Measurements from ENCODE around the gene CCNYL1. TPM values are rescaled to one million over a fixed set of nuclear protein-coding genes. Genes with fewer than 3 reads are reported as not detected.

CCNYL1 gene
- total RNA-seq, 2 donors from 2014 or later = 19.9 to 33.1 TPM

DNA sequence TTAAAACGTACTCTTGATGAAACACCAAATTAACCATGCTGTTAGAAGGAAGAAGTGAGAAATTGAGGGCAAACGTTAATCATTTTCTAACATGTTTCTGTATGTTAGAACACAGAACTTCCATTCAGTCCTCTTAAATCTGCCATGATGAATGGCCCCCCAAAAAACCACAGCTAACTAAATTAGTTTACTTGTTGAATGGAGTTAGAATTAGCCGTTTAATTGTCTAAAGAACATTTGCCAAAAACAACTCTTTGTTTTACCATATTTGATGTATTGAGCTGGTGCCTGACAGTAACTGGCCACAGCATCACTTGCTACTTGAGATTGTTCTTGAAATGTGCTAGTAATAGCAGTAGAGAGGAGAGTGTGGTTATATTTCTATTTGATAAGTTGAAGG is 12.7 kb downstream of the CCNYL1 start:
- Histone ChIP-seq H3K9ac (ENCODE audit: low read depth in 2 of 2, low read length in 2 of 2) (no peak overlapping the region), H3K36me3 (no peaks in the 10 kb centered on the region), H3K9me3 (no peaks in the 10 kb centered on the region), H3K27ac (no peak overlapping the region), H3K27me3 (no peaks in the 10 kb centered on the region), H3K4me3 (no peak overlapping the region), H3K4me1 (no peaks in the 10 kb centered on the region)
- intact Hi-C loops (cut with DNase I) = no loop called here
- no peak for TF ChIP-seq CTCF (IDR thresholded peaks at IDR 0.05)
- no peak for DNase-seq

DNA sequence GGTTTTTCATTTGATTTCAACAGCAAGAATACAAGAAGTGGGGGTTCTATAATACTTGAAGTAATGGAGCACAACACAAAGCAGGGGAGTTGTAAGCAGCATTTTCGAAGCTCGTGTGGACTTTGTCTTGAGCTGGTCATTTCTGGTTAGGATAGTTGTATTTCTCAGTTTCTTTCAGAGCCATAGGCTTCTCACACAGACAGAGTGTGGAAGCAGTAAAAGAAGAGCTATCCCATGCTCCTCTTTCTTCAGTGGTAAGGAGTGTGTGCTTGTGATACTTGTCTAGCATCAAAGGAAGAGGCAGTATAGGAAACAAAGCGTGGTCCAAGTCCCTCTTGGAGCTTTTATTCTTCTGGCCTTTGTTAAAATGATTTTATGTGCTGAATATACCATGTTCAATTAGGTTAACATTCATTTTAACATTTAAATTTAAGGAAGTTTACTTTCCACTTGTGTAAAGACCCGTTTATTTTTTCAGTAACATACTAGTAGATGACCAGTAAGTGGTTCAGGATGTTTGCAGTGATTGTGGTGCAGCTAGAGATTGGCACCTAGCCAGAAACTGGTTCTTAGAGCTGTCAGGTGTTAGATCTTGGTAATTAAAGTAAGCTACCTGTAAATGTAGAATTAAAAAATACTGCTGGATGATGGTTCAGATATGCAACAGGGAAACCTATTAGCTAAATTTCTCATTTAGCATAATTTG is 14.6 kb downstream of the CCNYL1 start:
- H3K4me3 ChIP-seq = no peak overlapping the region
- H3K27me3 ChIP-seq = no peaks in the 10 kb centered on the region
- DNase-seq = no peak
- intact Hi-C loops (cut with DNase I) = no loop called here
- H3K27ac ChIP-seq = no peak overlapping the region
- no peak overlapping the region for H3K9ac ChIP-seq (ENCODE audit: low read depth in 2 of 2, low read length in 2 of 2)
- H3K36me3 ChIP-seq = no peaks in the 10 kb centered on the region
- no peak for TF ChIP-seq CTCF (IDR thresholded peaks at IDR 0.05)
- no peaks in the 10 kb centered on the region for H3K4me1 ChIP-seq
- no peaks in the 10 kb centered on the region for H3K9me3 ChIP-seq

GRCh38 chr2:207727261-207727660 is 15.8 kb downstream of the CCNYL1 start:
- DNase-seq = no peak
- TF ChIP-seq CTCF (IDR thresholded peaks at IDR 0.05) = no peak
- H3K4me1 ChIP-seq = no peaks in the 10 kb centered on the region
- H3K27ac ChIP-seq = no peak overlapping the region
- intact Hi-C loops (cut with DNase I) = no loop called here
- H3K36me3 ChIP-seq = no peaks in the 10 kb centered on the region
- H3K9me3 ChIP-seq = no peaks in the 10 kb centered on the region
- H3K4me3 ChIP-seq = no peak overlapping the region
- no peak overlapping the region for H3K9ac ChIP-seq (ENCODE audit: low read depth in 2 of 2, low read length in 2 of 2)
- no peaks in the 10 kb centered on the region for H3K27me3 ChIP-seq

GRCh38 chr2:207729465-207729998 is 18.1 kb downstream of the CCNYL1 start:
- H3K9me3 ChIP-seq = no peaks in the 10 kb centered on the region
- no peak overlapping the region for H3K9ac ChIP-seq (ENCODE audit: low read depth in 2 of 2, low read length in 2 of 2)
- H3K4me1 ChIP-seq = no peaks in the 10 kb centered on the region
- H3K27me3 ChIP-seq = no peaks in the 10 kb centered on the region
- H3K36me3 ChIP-seq = no peaks in the 10 kb centered on the region
- no peak for DNase-seq
- TF ChIP-seq CTCF (IDR thresholded peaks at IDR 0.05) = no peak
- H3K4me3 ChIP-seq = no peak overlapping the region
- intact Hi-C loops (cut with DNase I) = no loop called here
- H3K27ac ChIP-seq = no peak overlapping the region

- intact Hi-C loops (cut with DNase I) = loop anchor here (5.0 to 10.0 kb wide), 2 partner anchors 104 to 196 kb away; partner anchors contain the start of gene METTL21A
- Histone ChIP-seq H3K27me3 (no peaks in the 10 kb centered on the region), H3K27ac (no peak overlapping the region), H3K36me3 (no peaks in the 10 kb centered on the region), H3K9me3 (no peaks in the 10 kb centered on the region), H3K4me1 (no peaks in the 10 kb centered on the region), H3K9ac (ENCODE audit: low read depth in 2 of 2, low read length in 2 of 2) (no peak overlapping the region), H3K4me3 (no peak overlapping the region)
- no peak for DNase-seq
- no peak for TF ChIP-seq CTCF (IDR thresholded peaks at IDR 0.05)
Observed at GRCh38 chr2:207731138-207731537, 19.7 kb downstream of the CCNYL1 start.
